HFF-Myc (cell line): ENCODE data around the gene CPB2.

ENCODE experiments used
- DNase-seq: peaks from one replicate; pipeline ENCODE4 v3.0.0-alpha.2; 2011; ENCODE audit warnings: low read depth; ENCODE audit errors: extremely low read depth
- H3K4me3 ChIP-seq: replicated peaks from 2 replicates; pipeline ENCODE4 v1.5.1; 2011; ENCODE audit warnings: low read depth, mild to moderate bottlenecking, control low read depth, low read length
- TF ChIP-seq, protein P1 (sequence below): IDR thresholded peaks from 2 replicates; pipeline ENCODE4 v1.5.1; 2012; ENCODE audit warnings: mild to moderate bottlenecking, low read depth, low read length, control low read depth; ENCODE audit errors: missing control alignments

The CPB2 gene

DNA sequence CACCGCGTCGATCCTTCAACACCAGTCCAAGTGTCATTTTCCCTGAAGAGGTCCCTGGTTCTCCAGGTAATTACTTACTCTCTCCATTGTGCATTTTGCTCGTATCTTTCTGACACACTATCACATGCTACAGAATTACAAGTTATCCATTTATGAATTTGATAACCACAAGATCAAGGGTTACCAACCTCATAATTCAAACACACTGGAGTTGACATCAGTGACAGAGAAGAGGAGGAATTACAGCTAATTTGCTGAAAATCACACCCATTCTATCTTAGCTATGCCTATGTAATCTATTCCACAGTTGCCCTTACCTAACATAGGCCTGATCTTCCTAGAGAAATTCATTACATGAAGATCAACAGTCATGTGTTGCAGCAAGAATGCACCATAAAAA lies 66.5 kb downstream of the CPB2 start:
- TF ChIP-seq, protein P1, sequence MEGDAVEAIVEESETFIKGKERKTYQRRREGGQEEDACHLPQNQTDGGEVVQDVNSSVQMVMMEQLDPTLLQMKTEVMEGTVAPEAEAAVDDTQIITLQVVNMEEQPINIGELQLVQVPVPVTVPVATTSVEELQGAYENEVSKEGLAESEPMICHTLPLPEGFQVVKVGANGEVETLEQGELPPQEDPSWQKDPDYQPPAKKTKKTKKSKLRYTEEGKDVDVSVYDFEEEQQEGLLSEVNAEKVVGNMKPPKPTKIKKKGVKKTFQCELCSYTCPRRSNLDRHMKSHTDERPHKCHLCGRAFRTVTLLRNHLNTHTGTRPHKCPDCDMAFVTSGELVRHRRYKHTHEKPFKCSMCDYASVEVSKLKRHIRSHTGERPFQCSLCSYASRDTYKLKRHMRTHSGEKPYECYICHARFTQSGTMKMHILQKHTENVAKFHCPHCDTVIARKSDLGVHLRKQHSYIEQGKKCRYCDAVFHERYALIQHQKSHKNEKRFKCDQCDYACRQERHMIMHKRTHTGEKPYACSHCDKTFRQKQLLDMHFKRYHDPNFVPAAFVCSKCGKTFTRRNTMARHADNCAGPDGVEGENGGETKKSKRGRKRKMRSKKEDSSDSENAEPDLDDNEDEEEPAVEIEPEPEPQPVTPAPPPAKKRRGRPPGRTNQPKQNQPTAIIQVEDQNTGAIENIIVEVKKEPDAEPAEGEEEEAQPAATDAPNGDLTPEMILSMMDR = no peak
- DNase-seq = no peak
- H3K4me3 ChIP-seq = no peak overlapping the region

DNA sequence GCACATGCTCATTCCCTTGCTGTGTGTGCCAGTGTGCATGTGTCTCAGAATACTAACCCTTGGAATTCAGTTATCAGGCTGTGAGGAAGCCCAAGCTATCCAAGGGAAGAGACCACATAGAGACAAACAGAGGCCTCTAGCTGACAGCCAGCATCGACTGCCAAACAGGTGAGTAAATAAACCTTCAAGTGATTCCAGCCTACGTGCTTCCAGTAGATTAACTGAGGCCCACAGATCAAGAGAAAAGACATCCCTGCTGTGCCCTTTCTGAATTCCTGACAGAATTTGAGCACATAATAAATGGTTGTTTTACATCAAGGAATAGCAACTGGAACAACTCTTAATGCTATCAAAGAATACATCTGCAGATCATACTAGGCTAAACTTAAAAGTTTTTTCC lies 69.8 kb downstream of the CPB2 start:
- TF ChIP-seq, protein P1 = no peak
- DNase-seq = no peak
- H3K4me3 ChIP-seq = no peak overlapping the region

DNA sequence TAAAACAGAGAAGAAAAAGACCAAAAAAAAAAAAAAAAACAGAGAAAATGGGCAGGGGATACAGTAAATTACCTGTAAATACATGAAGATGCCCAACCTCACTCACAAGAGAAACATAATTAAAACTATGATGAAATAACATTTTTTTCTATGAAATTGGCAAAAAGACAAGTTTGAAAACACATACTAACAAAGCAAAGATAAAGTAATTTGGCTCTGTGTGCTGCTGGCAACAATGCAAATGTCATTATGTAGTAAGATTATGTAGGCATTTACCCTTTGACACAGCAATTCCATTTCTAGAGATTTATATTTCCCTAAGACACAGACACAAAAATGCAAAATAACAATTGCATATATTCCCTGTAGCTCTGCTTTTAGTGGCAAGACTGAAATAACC lies 72.5 kb downstream of the CPB2 start:
- no peak for DNase-seq
- TF ChIP-seq, protein P1 = no peak
- no peak overlapping the region for H3K4me3 ChIP-seq

DNA sequence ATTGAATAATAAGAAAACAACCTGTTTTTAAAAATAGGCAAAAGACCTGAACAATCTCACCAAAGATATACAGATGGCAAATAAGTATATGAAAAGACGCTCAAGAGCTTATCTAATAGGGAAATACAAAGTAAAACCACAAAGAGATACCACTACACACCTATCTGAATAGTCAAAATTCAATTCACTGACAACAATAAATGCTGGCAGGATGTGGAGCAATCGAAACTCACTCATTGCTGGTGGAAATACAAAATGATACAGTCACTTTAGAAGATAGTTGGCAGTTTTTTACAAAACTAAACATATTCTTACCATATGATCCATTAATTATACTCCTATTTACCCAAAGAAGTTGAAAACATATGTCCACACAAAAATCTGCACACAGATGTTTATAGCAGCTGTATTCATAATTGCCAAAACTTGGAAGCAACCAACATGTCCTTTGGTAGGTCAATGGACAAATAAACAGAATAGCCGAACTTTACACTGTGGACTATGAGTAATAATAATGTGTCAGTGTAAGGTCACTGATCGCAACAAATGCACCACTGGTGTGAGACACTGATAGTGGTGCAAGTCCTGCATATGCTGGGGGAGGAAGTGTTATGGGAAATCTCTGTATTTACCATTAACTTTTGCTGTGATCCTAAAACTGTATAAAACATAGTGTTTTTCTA lies 73.1 kb downstream of the CPB2 start:
- TF ChIP-seq, protein P1 = no peak

DNA sequence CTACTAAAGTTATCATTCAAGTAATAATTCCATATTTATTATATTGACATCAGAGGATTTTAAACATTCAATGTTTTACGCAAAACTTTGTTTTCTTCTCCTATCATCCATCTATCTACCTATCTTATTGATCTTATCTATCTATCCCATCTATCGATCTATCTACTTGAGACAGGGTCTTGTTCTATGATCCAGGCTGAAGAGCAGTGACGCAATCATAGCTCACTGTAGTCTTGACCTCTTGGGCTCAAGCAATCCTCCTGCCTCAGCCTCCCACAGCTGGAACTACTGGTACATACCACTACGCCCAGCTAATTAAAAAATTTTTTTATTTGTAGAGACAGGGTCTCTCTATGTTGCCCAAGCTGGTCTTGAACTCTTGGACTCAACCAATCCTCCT lies 79.7 kb downstream of the CPB2 start:
- no peak for DNase-seq
- H3K4me3 ChIP-seq = no peak overlapping the region
- TF ChIP-seq, protein P1 = no peak

More for the DNA sequence above, 73.1 kb downstream of the CPB2 start:
- peak; percentile 10 for DNase-seq
- H3K4me3 ChIP-seq = no peak overlapping the region

DNA sequence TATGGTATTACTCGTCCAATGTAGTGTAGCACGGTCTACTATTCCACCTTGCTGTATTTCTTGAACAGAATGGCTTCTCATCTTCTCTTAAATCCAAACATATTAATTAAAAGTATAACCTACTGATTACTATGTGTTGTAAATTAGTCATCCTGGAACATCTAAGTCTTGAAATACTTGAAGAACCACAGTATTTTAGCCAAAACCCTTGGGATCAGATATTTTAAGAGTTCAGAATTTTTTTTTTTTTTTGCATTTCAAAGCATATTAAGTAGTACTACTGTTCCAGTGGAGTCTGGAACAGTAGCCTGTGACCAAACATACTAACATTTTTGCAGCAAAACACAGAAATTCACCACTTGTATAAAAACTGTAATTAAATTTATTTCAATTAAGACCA lies 82.4 kb downstream of the CPB2 start:
- no peak overlapping the region for H3K4me3 ChIP-seq
- no peak for DNase-seq
- TF ChIP-seq, protein P1 = no peak

DNA sequence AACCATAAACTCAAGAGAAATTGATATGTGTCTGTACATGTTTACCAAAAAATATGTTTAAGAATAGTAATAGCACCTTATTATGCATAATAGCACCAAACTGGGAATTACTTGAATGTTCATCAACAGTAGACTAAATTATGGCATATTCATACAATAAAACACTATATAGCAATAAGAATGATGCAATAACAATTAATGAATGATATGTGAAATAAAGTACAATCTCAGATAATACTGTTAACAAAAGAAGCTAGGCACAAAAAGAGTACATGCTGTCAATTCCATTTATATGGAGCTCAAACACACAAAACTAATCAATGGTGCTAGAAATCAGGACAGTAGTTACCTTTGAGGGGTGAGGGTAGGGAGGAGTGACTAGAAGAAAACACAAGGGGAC lies 88.6 kb downstream of the CPB2 start:
- no peak overlapping the region for H3K4me3 ChIP-seq
- TF ChIP-seq, protein P1 = no peak
- no peak for DNase-seq
